IPS DF 19.7 (cell line): ENCODE data around the gene ICAM3.
"Not testable (repeated sequence)": the region's sequence is repeated elsewhere in the genome, so short reads cannot be mapped to it uniquely, and the experiment has no call there.

Experiments used
- DNase-seq: peaks from one replicate; pipeline ENCODE4 v3.0.0-alpha.2; 2013; ENCODE audit warnings: low read depth, low spot score

Gene ICAM3

GRCh38 chr19:10352764-10353671 is 13.6 kb upstream of the ICAM3 start:
- DNase-seq = peak; percentile 80

- DNase-seq = no peak
These were observed 7.1 kb upstream of the ICAM3 start for GRCh38 chr19:10346509-10346908.

- DNase-seq = no peak
These were observed 5.4 kb upstream of the ICAM3 start for GRCh38 chr19:10344780-10345179.

- no peak for DNase-seq
These were observed 4.1 kb upstream of the ICAM3 start for GRCh38 chr19:10343495-10343894.

GRCh38 chr19:10339977-10340376 is 553 bp upstream of the ICAM3 start:
- DNase-seq = no peak

- no peak for DNase-seq
These were observed 484 bp downstream of the ICAM3 start for GRCh38 chr19:10338940-10339339.

- not testable (repeated sequence) for DNase-seq
These were observed 2.7 kb downstream of the ICAM3 start for GRCh38 chr19:10336725-10337124.

- DNase-seq = no peak
These were observed 4.0 kb downstream of the ICAM3 start for GRCh38 chr19:10335352-10335985.

GRCh38 chr19:10334588-10335351 is 4.7 kb downstream of the ICAM3 start:
- DNase-seq = no peak

- no peak for DNase-seq
These were observed 5.5 kb downstream of the ICAM3 start for GRCh38 chr19:10333758-10334587.

- no peak for DNase-seq
These were observed 6.3 kb downstream of the ICAM3 start, which contains the start of gene RAVER1 for GRCh38 chr19:10332965-10333757. Gene RAVER1, minus strand, starts transcription at chr19:10333529. Its CDS starts 22 bp downstream, at chr19:10333507.

GRCh38 chr19:10332158-10332964 is 7.1 kb downstream of the ICAM3 start:
- DNase-seq = no peak

- no peak for DNase-seq
These were observed 9.9 kb downstream of the ICAM3 start for GRCh38 chr19:10329555-10329954.

- DNase-seq = no peak
These were observed 10.6 kb downstream of the ICAM3 start for GRCh38 chr19:10328558-10329429.

GRCh38 chr19:10327793-10328192 is 11.6 kb downstream of the ICAM3 start:
- no peak for DNase-seq

GRCh38 chr19:10325732-10326131 is 13.7 kb downstream of the ICAM3 start:
- no peak for DNase-seq

- DNase-seq = no peak
These were observed 17.3 kb downstream of the ICAM3 start for GRCh38 chr19:10321874-10322835.
